IPS-NIHi7 (cell line): ENCODE results near the gene DNAJA2.

Experiments
- DNase-seq: peaks from one replicate; pipeline ENCODE4 v3.0.0; 2012; ENCODE audit warnings: mixed read lengths; ENCODE audit errors: extremely low spot score

The DNAJA2 gene

DNA sequence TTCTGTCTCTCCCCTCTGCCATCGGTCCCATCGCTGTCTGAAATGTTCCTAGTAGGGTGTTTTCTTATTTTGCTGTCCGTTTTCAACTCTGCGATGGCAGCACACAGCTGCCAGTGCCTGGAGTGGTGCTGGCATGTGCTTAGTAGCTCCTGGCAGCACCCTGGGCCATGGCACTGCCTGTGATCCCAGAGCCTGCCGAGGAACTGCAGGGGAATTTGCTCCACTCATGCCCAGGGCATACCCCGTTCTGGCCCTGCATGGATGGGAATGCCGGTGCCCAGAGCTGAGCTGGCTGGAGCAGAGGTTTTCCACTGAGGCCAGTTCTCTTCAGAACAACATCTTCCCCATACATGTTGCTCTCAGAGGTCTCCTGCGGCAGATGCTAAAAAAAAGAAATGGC lies 46.2 kb downstream of the DNAJA2 start:
- DNase-seq: no peak

DNA sequence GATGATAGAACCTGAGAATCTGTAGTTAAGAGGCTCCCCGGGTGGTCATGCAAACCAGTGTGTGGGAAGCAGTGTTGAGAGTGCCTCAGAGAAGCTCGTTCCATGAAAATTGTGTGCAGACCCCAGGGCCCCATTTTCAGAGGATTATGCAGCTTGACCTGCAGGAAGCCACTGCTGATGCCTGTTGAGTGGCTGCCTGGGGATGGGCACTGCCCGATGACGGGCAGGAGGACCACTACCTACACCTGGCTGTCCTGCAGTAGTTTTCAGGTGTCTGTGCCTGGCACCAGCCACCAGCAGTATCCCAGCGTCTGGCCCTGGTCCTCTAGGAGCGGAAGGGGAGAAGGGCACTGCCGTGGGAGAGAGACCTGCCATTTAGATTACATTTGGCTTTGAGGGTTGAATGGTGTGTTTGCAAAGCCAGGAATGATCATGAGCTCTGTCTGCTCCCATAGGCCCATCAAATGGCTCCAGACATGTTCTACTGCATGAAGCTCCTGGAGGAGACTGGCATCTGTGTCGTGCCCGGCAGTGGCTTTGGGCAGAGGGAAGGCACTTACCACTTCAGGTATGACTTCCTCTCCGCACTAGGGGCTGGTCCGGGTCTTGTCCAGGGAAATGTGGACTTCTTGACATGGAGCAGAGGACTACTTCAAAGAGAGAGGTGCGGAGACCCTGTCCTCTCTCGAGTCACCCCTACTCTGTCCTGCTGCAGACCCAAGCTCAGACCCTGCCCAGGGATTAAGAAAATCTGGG lies 46.8 kb downstream of the DNAJA2 start:
- no peak for DNase-seq

DNA sequence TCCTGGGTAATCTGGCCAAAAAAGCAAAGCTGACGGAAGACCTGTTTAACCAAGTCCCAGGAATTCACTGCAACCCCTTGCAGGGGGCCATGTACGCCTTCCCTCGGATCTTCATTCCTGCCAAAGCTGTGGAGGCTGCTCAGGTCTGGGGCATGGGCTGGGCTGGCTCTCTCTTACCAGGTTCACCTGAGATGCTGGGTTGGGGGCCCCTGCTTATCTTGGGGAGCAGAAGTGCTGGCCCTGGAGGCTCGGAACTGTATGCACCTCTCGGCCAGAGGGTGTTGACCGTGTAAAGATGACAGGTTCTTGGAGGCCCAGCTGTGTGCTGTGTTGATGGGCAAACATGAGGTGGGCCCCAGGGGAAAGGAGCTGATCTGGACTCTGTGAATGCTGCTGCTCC lies 49.1 kb downstream of the DNAJA2 start:
- no peak for DNase-seq

DNA sequence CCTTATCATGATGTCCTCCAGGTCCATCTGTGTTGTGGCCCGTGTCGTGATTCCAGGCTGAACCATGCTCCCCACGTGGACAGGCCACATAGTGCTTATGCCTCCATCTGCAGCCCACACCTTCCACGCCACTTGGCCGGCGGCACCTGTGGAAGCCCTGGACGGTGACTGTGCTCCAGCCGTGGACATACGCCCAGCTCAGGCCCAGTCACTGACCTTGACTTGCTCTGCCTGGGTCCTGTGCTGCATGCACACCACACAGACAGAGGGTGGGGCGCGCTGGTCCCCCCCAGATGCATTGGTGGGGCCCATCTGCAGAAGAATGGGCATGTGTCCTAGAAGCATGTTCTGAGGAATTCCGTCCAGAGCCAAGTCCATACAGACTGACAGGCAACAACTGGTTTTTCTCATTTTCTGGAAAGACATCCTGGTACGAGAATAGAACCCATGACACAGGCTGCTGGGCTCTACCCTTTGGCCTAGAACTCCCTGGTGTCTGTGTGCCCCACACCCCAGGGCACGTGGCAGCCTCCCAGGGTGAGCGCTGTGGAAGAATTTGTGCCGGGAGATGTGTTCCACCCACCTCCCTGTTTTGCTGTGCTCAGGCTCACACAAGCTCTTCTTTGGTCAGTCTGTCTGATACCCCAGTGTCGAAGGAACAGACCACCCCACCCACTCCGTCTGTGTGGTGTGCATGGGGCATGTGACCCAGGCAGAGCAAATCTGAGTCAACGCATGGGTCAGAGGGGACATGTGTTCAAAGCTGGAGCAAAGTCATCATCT lies 49.8 kb downstream of the DNAJA2 start:
- DNase-seq: no peak

DNA sequence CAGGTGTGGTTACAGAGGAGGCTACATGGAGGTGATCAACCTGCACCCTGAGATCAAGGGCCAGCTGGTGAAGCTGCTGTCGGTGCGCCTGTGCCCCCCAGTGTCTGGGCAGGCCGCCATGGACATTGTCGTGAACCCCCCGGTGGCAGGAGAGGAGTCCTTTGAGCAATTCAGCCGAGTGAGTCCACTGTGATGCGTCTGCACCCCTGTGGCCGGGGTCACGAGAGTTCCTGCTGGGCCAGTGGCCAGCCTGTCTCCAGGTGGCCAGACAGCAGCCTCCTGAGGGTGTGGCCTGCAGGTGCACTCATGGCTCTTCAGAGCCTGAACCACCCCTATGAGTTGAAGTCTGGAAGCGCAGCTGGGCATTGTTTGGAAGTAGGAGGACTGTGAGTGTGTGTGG lies 51.2 kb downstream of the DNAJA2 start:
- no peak for DNase-seq

DNA sequence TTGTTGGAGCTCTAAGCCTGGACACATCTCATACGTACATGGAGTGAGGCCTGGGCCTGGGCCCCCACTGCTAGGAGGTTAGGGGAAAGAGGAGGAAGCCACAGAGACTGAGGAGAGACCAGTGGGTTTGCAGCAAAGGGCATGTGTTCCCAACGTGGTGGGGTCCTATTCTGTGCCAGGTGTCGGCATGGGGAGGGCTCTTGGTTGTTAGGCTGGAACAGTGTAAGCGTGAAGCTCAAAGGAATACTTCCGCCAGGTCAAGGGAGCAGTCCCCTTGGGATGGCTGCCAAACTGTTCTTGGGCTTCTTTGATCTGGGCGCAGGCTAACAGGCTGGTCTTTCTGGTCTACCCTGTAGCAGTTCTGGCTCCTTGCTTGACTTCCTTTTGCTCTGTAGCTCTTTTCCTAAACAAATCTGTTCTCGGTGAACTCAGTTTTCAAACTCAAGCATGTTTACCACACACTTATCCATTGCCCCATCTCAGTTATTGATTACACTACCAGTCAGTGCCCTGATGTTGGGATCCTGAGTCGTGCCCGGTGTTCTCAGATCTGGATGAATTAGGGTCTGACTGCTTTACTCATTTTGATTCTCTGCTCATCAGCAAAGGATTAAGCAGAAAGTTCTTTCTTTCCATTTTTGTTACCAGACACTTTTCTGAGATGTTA lies 52.9 kb downstream of the DNAJA2 start:
- DNase-seq: no peak

DNA sequence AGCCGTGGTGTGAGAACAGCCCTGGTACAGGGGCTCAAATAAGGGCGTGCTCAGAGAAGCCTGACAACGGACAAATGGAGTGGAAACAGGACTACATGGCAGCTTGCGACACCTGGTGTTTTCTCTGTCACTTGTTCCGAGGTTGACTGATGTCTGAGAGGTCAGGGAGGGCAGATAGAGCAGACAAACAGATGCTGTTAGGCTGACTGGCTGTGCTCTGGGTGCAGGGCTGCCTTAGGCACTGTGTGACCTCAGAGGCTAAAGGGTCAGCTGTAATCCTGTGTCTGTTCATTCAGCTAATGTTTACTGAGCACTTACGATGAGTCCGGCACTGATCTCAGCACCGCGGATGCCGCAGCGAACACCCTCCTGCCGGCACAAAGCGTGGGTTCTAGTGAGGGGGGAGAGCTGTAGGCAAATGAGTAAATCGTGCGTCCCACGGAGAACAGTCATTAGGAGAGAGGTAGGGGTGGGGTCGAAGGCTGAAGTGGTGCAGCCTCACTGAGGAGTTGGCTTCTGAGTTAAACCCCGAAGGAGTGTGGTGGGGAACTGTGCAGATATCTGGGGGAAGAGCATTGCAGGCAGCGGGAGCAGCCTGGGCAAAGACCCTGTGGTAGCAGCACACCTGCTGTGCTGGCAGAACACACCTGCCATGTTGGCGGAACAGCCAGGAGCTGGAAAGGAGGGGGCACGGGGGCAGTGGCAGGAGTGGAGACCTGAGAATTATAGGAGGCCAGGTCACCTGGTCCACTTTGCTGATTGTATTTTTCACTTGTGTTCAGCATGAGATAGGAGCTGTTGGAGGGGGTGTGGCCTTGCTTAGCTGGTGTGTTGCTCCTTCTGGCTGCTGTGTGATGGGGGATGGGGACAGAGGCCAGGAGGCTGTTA lies 54.3 kb downstream of the DNAJA2 start:
- no peak for DNase-seq

DNA sequence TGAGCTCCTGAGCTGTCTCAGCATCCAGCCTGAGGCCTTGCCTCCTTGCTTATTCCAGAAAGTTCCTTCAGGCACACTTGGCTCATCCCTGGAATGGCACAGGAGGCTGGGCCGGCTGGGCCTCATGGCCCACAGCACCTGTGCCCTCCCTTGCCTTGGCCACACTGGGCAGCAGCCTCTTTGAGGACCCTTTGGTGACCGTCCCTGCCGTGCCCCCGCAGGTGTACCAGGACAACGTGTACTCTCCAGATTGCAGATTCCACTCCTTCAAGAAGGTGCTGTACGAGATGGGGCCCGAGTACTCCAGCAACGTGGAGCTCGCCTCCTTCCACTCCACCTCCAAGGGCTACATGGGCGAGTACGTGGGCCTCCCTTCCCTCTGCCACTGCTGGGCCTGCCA lies 55.1 kb downstream of the DNAJA2 start:
- DNase-seq: no peak

DNA sequence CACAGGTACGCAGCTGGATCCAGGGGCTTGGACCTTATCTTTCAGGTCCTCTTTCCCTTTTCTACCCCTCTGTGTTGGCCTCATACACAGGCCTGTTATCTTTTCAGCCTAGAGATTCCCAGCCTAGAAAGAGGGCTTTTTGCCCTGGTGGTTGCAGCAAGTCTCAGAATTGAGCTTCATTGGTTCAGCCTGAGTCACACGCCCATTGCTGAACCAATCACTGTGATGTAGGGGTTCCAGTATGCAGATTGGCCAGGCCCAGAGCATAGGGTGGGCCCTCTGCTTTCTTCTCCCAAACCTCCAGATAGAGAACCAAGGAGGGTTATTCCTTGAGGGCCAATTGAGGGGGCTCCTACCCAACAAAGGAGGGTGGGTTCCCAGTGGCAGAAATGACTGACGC lies 56.5 kb downstream of the DNAJA2 start:
- peak; percentile 66 for DNase-seq

DNA sequence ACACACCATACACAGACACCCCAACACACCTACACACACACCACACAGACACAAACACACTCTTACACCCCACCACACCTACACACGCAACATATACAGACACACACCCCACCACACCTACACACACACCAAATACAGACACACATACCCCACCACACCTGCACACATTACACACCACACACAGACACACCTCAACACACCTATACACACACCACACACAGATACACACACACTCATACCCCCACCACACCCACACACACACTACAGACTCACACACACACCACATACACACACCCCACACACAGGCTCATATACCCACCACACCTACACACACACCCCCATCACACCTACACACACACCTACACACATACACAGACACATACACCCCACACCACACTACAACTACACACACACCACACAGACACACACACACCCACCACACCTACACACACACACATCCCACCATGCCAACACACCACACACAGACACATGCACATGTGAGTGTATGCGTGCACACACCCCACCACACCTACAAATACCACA lies 57.9 kb downstream of the DNAJA2 start:
- no peak for DNase-seq

DNA sequence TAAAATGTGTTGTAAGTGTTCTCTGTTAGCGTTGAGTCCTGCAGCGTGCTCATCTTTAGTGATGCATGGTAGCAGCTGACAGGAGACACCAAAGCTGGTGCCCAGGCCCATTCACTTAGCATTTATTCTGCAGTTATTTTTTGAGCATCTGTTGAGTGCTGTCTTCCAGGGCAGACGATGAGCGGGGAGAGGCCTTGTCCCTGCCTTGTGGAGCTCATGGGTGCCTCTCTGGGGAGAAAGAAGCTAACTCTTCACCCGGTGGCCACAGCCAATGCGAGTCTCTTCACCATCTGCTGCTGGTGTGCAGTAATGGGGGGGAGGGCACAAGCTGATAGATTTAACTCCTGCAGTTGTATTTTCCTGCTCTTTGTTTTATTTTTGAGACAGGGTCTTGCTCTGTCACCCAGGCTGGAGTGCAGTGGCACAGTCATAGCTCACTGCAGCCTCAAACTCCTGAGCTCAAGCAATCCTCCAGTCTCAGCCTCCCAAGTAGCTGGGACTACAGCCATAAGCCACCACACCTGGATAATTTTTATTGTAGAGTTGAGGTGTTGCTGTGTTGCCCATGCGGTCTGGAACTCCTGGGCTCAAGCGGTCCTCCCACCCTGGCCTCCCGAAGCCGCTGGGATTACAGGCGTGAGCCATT lies 58.8 kb downstream of the DNAJA2 start:
- DNase-seq: no peak

DNA sequence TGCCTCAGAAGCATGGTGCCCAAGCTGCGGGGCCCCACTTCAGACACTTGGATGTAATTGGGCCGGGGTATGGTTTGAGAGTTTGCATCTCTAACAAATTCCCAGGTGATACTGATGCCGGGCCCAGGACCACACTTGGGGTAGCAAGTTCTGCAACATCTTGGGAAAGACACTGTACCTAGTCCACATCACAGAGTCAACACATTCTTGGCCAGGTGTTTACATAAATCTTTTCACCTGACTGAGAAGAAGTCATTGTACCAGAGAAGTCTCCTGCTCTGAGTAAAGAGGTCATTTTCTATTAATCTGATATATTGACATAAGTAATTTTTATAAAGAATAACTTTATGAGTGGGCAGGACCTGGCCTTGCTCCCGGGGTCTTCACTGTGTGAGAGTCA lies 61.8 kb downstream of the DNAJA2 start:
- no peak for DNase-seq

DNA sequence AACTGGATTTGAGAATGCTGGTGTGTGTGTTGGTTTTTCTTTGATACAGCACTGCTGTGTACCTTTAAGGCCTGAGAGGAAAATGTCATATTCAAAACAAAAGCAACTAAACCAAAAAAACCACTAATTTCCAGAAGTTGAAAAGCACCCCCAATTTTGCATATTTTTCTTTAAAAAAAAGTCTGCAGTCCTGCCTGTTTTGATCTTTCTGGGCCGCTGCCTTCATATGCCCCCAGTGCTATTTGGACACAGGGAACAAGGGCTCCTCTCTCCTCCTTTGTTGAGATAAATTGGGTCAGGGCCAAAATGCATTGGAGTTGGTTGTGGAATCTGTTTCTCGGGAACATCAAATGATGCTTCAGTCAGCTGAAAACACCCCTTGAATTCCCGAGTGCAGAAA lies 62.4 kb downstream of the DNAJA2 start:
- no peak for DNase-seq

DNA sequence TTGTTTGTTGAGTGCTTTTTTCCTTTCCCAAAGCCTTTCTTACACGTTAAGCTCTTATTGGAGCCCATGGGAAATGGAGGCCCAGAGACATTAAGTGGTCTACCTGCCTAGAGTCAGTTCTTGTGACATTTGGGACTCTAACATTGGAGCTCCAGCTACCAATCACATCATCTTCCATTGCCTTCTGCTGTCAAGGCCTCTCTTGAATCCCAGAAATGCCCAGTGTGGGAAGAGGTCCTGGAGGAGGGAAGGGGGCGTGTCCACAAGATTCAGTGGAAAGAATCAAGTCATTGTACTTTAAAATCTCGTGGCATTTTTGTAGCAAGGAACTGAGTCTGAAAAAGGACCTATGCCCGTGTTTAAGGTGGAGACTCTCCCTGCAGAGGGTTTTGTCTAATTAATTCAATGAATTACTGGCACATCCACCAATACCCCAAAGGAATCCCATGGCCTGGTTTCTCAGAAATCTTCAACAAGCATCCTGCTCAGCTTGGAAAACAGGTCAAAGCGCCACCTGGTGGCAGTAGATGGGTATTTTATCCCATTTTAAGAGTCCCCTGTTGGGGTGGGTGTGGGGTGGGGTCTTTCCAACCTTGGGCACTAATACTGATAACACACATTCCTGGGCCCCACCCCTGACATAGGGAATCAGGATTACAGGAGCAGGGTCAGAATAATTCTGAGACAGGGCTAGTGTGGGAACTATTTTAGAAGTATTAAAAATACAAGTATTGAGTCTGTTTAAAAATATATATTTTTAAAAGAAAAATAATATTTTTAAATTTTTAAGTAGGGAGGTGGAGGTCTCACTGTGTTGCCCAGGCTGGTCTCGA lies 64.7 kb downstream of the DNAJA2 start:
- DNase-seq: peak; percentile 86

DNA sequence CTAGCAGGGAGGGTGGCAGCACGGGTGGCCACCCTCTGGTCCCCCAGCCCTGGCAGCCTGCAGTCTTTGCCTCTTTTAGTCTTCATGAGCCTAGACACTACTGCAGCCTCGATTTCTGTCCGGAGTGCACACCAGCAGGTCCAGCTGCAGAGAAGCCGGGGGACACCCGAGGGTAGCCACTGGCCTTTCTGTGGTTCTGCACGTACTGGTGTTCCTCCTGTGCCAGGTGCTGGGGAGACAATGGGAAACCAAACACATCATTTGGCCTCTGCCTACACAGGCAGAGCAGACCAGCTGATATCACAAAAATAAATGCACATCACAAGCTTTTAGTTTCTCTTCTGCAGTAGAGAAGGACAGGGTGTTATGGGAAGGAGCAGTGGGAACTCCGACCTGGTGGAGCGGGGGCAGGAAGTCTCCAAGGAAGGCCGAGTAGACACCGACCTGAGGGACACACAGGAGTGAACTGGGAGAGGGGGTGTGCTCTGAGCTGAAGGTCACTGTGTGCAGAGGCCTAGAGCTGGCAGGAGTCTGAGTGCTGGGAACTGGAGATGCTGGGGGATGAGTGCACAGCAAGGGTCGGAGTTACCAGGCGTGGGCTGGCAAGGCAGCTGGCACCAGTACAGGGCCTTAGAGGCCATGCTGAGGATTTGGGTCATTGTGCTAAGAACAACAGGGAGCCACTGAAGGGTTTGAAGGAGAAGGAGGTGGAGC lies 66.3 kb downstream of the DNAJA2 start:
- DNase-seq: no peak

DNA sequence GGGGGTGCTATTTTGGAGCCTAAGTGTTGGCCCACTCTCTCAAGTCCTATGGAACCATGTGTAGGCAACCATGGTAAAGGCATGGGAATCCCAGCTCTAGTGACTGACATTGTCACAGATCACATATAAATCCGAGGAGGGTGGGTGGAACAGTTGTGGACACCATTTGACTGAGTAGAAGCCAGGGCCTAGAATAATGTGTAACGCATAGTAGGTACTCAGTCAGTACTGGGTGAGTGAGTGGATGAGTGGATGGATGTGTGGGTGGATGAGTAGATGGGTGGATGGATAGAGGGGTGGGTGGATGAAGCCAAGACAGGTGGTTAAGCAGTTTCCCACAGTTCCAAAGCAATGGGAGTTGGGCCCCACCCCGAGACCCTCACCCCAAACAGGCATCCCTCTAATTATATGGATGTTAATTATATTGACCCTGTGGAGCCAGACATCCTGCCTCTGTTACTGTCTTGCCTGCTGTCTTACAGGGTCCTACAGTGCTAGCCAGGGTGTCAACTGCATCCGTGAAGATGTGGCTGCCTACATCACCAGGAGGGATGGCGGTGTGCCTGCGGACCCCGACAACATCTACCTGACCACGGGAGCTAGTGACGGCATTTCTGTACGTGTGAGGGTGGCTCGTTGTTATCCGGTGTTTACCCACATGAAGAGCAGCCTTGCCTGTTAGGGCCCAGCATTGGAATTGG lies 67.0 kb downstream of the DNAJA2 start:
- DNase-seq: no peak
